Measurements from ENCODE around the gene IFNAR1. TPM values are rescaled to one million over a fixed set of nuclear protein-coding genes. Genes with fewer than 3 reads are reported as not detected.

The IFNAR1 gene
- total RNA-seq, 1 donor from 2014 or later = 24.4 TPM

DNA sequence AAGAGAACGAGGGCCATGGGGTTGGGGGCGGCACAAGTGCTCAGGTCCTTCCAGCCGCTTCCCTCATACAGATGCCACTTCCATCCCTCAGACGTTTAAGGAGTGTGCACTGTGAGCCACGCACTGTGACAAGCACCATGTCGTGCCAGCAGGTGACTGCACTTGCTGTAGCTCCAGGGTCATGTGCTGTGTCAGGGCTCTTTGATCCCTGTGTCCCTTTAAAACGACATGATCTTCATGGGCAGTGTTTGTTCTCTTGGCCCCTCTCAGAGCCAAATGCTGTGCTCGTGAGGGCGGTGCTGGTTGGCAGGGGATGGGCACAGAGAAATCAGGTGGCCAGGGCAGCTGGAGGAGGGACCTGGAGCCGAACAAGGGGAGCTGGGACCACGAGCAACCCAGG lies 38.7 kb upstream of the IFNAR1 start:
- DNase-seq = no peak
- Histone ChIP-seq H3K4me1 (peaks cover 39% of the 10 kb centered on the region), H3K36me3 (peaks cover 48% of the 10 kb centered on the region), H3K27me3 (ENCODE audit: low read depth) (no peaks in the 10 kb centered on the region), H3K4me3 (peak overlapping the region; percentile 22), H3K9me3 (replicated peaks) (no peaks in the 10 kb centered on the region), H3K27ac (replicated peaks) (peak overlapping the region; percentile 82)
- intact Hi-C loops (cut with micrococcal nuclease) = loop anchor here (10.0 kb wide), 1 partner anchor 51 kb away; no protein-coding TSS in a partner anchor
- TF ChIP-seq, protein P1, sequence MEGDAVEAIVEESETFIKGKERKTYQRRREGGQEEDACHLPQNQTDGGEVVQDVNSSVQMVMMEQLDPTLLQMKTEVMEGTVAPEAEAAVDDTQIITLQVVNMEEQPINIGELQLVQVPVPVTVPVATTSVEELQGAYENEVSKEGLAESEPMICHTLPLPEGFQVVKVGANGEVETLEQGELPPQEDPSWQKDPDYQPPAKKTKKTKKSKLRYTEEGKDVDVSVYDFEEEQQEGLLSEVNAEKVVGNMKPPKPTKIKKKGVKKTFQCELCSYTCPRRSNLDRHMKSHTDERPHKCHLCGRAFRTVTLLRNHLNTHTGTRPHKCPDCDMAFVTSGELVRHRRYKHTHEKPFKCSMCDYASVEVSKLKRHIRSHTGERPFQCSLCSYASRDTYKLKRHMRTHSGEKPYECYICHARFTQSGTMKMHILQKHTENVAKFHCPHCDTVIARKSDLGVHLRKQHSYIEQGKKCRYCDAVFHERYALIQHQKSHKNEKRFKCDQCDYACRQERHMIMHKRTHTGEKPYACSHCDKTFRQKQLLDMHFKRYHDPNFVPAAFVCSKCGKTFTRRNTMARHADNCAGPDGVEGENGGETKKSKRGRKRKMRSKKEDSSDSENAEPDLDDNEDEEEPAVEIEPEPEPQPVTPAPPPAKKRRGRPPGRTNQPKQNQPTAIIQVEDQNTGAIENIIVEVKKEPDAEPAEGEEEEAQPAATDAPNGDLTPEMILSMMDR (IDR thresholded peaks at IDR 0.05; ENCODE audit: borderline replicate concordance) = no peak

DNA sequence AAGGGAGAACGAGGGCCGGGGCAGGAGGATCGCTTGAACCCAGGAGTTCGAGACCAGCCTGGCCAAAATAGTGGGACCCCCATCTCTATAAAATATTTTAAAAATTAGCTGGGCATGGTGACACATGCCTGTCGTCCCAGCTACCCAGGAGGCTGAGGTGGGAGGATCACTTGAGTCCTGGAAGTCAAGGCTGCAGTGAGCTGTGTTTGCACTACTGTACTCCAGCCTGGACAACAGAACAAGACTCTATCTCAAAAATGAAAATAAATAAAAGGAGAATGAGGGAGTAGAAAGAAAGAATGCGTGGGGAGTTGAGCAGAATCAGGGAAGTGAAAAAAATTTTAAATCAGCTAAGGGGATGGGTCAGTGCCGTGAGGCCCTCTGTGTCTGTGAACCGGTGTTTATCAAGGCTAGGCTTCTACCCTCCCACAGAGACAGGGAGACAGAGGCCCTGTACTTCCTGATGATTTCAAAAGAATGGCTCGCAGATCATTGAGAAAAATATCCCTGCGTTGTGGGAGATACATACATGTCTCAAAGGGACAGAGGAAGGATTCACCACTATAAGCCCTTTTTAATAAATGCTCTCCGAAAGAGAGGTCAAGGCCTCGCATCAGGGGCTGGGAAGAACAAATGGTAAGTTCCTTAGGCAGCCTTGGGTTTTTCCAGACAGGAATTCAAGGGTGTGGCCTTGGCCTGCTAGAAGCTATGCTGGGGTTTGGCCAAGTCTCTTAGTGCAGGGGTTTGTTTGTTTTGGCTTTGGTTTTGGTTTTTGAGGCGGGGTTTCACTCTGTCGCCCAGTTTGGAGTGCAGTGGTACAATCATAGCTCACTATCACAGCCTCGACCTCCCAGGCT lies 37.9 kb upstream of the IFNAR1 start:
- peaks cover 41% of the 10 kb centered on the region for H3K4me1 ChIP-seq
- peak overlapping the region; percentile 82 for H3K27ac ChIP-seq (replicated peaks)
- H3K27me3 ChIP-seq (ENCODE audit: low read depth) = no peaks in the 10 kb centered on the region
- H3K9me3 ChIP-seq (replicated peaks) = no peaks in the 10 kb centered on the region
- TF ChIP-seq, protein P1 (IDR thresholded peaks at IDR 0.05; ENCODE audit: borderline replicate concordance) = no peak
- intact Hi-C loops (cut with micrococcal nuclease) = loop anchor here (10.0 kb wide), 1 partner anchor 52 kb away; no protein-coding TSS in a partner anchor
- peak overlapping the region; percentile 22 for H3K4me3 ChIP-seq
- H3K36me3 ChIP-seq = peaks cover 48% of the 10 kb centered on the region
- peak; percentile 39 for DNase-seq

DNA sequence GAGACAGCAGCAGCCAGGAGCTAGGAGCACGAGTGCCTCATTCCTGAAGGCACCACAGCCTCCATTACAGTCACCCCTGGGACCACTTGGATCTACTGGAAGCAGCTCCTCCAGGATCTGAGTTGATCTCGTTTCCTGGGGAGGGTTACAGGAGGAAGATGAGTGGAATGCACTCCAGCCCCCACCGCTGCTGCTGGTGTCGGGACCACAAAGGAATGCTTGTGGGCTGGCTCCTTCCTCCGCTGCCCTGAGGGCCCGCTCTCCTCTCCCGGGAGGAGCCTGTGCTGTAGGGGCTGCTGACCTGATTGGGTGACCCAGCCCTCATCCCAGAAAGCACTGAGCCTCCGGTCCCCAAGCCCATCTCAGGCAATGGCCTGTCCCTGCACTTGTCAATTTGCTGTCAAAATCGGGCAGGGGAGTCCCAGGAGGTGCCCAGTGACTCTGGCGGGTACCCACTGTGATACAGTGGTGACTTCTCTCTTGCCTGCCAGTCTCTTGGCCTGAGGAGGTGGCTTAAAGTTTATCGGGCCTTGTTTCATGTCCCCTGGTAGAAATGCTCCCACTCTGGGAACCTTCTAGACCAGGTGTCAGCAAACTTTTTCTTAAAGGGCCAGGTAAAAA lies 35.5 kb upstream of the IFNAR1 start:
- TF ChIP-seq, protein P1 (IDR thresholded peaks at IDR 0.05; ENCODE audit: borderline replicate concordance) = no peak
- H3K4me1 ChIP-seq = peaks cover 58% of the 10 kb centered on the region
- H3K27me3 ChIP-seq (ENCODE audit: low read depth) = no peaks in the 10 kb centered on the region
- peak overlapping the region; percentile 39 for H3K27ac ChIP-seq (replicated peaks)
- no peak overlapping the region for H3K4me3 ChIP-seq
- intact Hi-C loops (cut with micrococcal nuclease) = loop anchor here (10.0 kb wide), 1 partner anchor 55 kb away; no protein-coding TSS in a partner anchor
- H3K9me3 ChIP-seq (replicated peaks) = no peaks in the 10 kb centered on the region
- peaks cover 30% of the 10 kb centered on the region for H3K36me3 ChIP-seq
- no peak for DNase-seq

DNA sequence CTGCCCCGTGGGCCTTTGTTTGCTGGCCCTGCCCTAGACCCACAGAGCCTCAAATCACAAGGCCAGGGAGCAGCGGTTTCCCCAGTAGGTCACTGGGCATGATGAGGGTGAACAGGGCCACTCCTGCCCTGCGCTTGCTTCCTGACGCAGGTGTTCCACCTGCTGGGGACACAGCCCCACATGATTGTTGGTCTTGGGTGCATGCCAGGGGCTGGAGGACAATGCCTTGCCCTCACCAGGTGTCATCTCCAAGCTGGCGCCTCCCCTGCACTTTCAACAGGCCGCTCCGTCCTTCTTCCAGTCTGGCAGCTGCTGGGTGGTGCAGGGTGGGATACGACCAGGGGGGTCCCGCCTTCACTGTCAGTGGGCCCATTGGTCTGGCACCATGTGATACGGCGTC lies 34.3 kb upstream of the IFNAR1 start:
- Histone ChIP-seq H3K4me1 (peaks cover 58% of the 10 kb centered on the region), H3K9me3 (replicated peaks) (no peaks in the 10 kb centered on the region), H3K36me3 (peaks cover 26% of the 10 kb centered on the region), H3K27ac (replicated peaks) (no peak overlapping the region), H3K4me3 (no peak overlapping the region), H3K27me3 (ENCODE audit: low read depth) (no peaks in the 10 kb centered on the region)
- intact Hi-C loops (cut with micrococcal nuclease) = no loop called here
- TF ChIP-seq, protein P1 (IDR thresholded peaks at IDR 0.05; ENCODE audit: borderline replicate concordance) = no peak
- no peak for DNase-seq

DNA sequence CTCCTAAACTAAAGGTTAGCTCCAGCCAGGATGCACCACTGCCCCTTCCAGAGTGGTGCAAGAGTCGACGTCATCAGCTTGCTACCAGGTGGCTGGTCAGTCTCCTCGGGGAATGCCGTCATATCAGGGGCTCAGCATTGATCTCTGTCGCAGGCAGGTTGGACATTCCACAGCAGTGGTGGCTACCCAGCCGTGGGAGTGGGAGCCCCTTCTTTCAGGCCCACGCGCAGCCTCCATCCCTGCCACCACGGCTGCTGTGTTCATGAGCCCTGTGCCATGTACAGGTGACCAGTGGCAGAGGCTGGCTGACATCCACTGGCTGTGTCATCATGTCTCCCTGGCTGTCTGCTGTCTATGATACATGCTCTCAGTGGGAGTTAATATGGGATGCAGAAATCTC lies 33.1 kb upstream of the IFNAR1 start:
- intact Hi-C loops (cut with micrococcal nuclease) = no loop called here
- DNase-seq = no peak
- Histone ChIP-seq H3K4me1 (peaks cover 46% of the 10 kb centered on the region), H3K36me3 (peaks cover 35% of the 10 kb centered on the region), H3K4me3 (no peak overlapping the region), H3K27ac (replicated peaks) (no peak overlapping the region), H3K9me3 (replicated peaks) (no peaks in the 10 kb centered on the region), H3K27me3 (ENCODE audit: low read depth) (no peaks in the 10 kb centered on the region)
- TF ChIP-seq, protein P1 (IDR thresholded peaks at IDR 0.05; ENCODE audit: borderline replicate concordance) = no peak
